ENCODE measurements around the gene OR2T8.

OR2T8 gene

GRCh38 chr1:247961791-247962190 lies 41.7 kb downstream of the OR2T8 start:
- DNase-seq (ENCODE audit: low read depth), result no peak

GRCh38 chr1:247962911-247963588 lies 43.0 kb downstream of the OR2T8 start:
- no peak for DNase-seq (ENCODE audit: low read depth)

GRCh38 chr1:247964933-247965332 lies 44.9 kb downstream of the OR2T8 start, which contains the start of gene OR2AK2:
OR2AK2 (plus strand) TSS chr1:247965233; CDS start chr1:247965377, 144 bp downstream.
- DNase-seq (ENCODE audit: low read depth), result no peak

- no peak for DNase-seq (ENCODE audit: low read depth)
Measured at GRCh38 chr1:247966532-247967204, 46.6 kb downstream of the OR2T8 start.

Data from HS-5 (cell line).